ENCODE measurements around the gene EVX1. TPM values are rescaled to one million over a fixed set of nuclear protein-coding genes. Genes with fewer than 3 reads are reported as not detected.

The EVX1 gene
- not detected for total RNA-seq
- 0.62 TPM for polyA plus RNA-seq (ENCODE audit: insufficient read depth, low read depth, low replicate concordance)
- long read RNA-seq, donor 1, result 0 reads
- long read RNA-seq, donor 2, result 0 reads
- long read RNA-seq, donor 3, result 0 reads
- long read RNA-seq, donor 4, result 0 reads
- long read RNA-seq, donor 5, result 0 reads
- long read RNA-seq, donor 6, result 0 reads
- long read RNA-seq, donor 7, result 0 reads
- long read RNA-seq, donor 8, result 0 reads
- long read RNA-seq, donor 9, result 0 reads
- long read RNA-seq, donor 10, result 0 reads

GRCh38 chr7:27242555-27243339 lies at the start of gene EVX1:
EVX1 (plus strand) TSS chr7:27242802; CDS start chr7:27243031, 229 bp downstream.
- no peak for FAIRE-seq
- no peaks in the 10 kb centered on the region for H3K36me3 ChIP-seq (ENCODE audit: control insufficient read depth in 2 of 3, insufficient read depth in 3 of 3, low read length in 3 of 3)
- intact Hi-C loops (cut with DNase I), result no loop called here

DNA sequence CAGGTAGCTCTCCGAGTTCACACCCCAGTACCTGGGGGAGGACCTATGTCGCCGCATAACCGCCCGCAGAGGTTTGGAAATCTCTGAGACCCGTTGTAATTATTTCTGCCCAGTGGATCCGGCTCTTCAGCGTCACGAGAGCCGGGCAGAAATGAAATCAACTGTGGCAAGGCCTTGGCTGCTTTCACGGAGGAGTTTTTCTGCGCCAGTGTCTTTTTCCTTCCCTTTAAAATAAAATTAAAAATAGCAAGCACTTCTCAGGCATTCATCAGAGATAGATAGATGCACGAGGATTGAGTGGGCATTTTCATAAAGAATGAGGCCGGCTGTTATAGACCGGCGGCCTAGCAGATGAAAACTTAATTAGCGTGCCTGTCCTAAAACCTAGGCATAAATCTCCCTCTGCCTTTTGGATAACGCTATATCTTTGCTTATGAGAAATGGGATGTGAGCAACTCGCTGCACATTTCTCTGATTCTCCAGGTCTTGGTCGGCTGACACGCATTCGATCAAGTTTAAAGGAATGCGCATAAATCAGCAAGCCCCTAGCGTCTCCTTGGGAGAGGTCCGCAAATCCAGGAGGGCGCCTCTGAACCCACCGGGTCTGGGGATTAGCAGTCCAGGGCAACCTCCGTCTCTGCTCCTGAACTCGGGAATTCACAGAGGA lies 49.1 kb upstream of the EVX1 start:
- DNase-seq (peak; percentile 37 to 73 (median 50)), FAIRE-seq (no peak)
- Histone ChIP-seq H3K4me1 (ENCODE audit: control insufficient read depth in 2 of 3, insufficient read depth in 2 of 3, low read depth in 1 of 3, low read length in 3 of 3) (no peaks in the 10 kb centered on the region), H3K9me3 (ENCODE audit: control insufficient read depth in 2 of 3, insufficient read depth in 1 of 3, low read length in 3 of 3) (no peaks in the 10 kb centered on the region), H3K27me3 (ENCODE audit: control insufficient read depth, insufficient read depth, low read length) (peaks cover 68% of the 10 kb centered on the region), H3K9ac (ENCODE audit: low read length in 3 of 3) (no peak overlapping the region), H3K27ac (ENCODE audit: low read depth in 2 of 2, low read length in 2 of 2) (no peak overlapping the region), H3K4me3 (ENCODE audit: low read length in 3 of 3) (peak overlapping the region in 1 of 3 donors; percentile 32), H3K36me3 (ENCODE audit: control insufficient read depth in 2 of 3, insufficient read depth in 3 of 3, low read length in 3 of 3) (no peaks in the 10 kb centered on the region)
- TF ChIP-seq, protein P1, sequence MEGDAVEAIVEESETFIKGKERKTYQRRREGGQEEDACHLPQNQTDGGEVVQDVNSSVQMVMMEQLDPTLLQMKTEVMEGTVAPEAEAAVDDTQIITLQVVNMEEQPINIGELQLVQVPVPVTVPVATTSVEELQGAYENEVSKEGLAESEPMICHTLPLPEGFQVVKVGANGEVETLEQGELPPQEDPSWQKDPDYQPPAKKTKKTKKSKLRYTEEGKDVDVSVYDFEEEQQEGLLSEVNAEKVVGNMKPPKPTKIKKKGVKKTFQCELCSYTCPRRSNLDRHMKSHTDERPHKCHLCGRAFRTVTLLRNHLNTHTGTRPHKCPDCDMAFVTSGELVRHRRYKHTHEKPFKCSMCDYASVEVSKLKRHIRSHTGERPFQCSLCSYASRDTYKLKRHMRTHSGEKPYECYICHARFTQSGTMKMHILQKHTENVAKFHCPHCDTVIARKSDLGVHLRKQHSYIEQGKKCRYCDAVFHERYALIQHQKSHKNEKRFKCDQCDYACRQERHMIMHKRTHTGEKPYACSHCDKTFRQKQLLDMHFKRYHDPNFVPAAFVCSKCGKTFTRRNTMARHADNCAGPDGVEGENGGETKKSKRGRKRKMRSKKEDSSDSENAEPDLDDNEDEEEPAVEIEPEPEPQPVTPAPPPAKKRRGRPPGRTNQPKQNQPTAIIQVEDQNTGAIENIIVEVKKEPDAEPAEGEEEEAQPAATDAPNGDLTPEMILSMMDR (IDR thresholded peaks at IDR 0.05; ENCODE audit: borderline replicate concordance, extremely low read depth, insufficient read depth), result no peak
- intact Hi-C loops (cut with DNase I), result no loop called here

More at GRCh38 chr7:27242555-27243339, at the start of gene EVX1:
- H3K9me3 ChIP-seq (ENCODE audit: control insufficient read depth in 2 of 3, insufficient read depth in 1 of 3, low read length in 3 of 3), result no peaks in the 10 kb centered on the region
- H3K9ac ChIP-seq (ENCODE audit: low read length in 3 of 3), result no peak within 1 kb of the TSS
- H3K27ac ChIP-seq (ENCODE audit: low read depth in 2 of 2, low read length in 2 of 2), result no peak within 1 kb of the TSS
- no peak within 1 kb of the TSS for H3K4me3 ChIP-seq (ENCODE audit: low read length in 3 of 3)
- DNase-seq, result peak in 4 of 5 donors; percentile 30 to 60 (median 38)
- TF ChIP-seq, protein P1 (IDR thresholded peaks at IDR 0.05; ENCODE audit: borderline replicate concordance, extremely low read depth, insufficient read depth), result no peak
- H3K27me3 ChIP-seq (ENCODE audit: control insufficient read depth, insufficient read depth, low read length), result peaks cover 82% of the 10 kb centered on the region
- H3K4me1 ChIP-seq (ENCODE audit: control insufficient read depth in 2 of 3, insufficient read depth in 2 of 3, low read depth in 1 of 3, low read length in 3 of 3), result peaks cover 0 to 9% (median 0%) of the 10 kb centered on the region in 3 donors

GRCh38 chr7:27194002-27194352 lies 48.6 kb upstream of the EVX1 start:
- H3K4me3 ChIP-seq (ENCODE audit: low read length in 3 of 3), result no peak overlapping the region
- H3K9ac ChIP-seq (ENCODE audit: low read length in 3 of 3), result no peak overlapping the region
- peak in 1 of 5 donors; percentile 48 for DNase-seq
- H3K4me1 ChIP-seq (ENCODE audit: control insufficient read depth in 2 of 3, insufficient read depth in 2 of 3, low read depth in 1 of 3, low read length in 3 of 3), result no peaks in the 10 kb centered on the region
- peaks cover 73% of the 10 kb centered on the region for H3K27me3 ChIP-seq (ENCODE audit: control insufficient read depth, insufficient read depth, low read length)
- intact Hi-C loops (cut with DNase I), result no loop called here
- H3K9me3 ChIP-seq (ENCODE audit: control insufficient read depth in 2 of 3, insufficient read depth in 1 of 3, low read length in 3 of 3), result no peaks in the 10 kb centered on the region
- TF ChIP-seq, protein P1 (IDR thresholded peaks at IDR 0.05; ENCODE audit: borderline replicate concordance, extremely low read depth, insufficient read depth), result no peak
- no peak for FAIRE-seq
- H3K36me3 ChIP-seq (ENCODE audit: control insufficient read depth in 2 of 3, insufficient read depth in 3 of 3, low read length in 3 of 3), result no peaks in the 10 kb centered on the region
- no peak overlapping the region for H3K27ac ChIP-seq (ENCODE audit: low read depth in 2 of 2, low read length in 2 of 2)
